22Rv1 (cell line): ENCODE measurements around the gene CKAP5.

Experiments
- ZFX ChIP-seq: fragments of 450-650 bp; IDR thresholded peaks from 2 replicates; pipeline ENCODE4 v1.6.1; 2017; ENCODE audit warnings: antibody characterized with exemption, borderline replicate concordance
- TF ChIP-seq, protein P1 (sequence below): fragments of 450-650 bp; IDR thresholded peaks from 2 replicates; pipeline ENCODE4 v1.5.1; 2017; ENCODE audit warnings: mild to moderate bottlenecking

DNA sequence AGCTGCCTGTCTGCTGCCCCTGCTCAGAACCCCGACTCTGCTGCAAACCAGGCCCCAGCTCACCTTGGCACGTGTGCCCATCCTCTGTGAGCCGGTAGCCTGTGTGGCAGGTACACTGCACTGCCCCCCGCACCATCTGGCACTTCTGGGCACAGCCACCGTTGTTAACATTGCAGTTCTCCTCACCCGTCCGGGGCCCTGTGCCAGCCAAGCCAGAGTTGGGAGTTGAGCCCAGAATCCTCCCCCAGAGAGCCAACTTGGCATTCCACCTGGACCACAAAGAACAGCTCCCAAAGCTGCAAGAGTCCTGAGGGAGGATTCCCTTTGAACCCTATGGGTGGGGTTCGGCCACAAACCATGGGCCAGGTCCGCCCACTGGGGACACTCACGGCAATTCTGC is 49.7 kb upstream of the CKAP5 start:
- TF ChIP-seq, protein P1, sequence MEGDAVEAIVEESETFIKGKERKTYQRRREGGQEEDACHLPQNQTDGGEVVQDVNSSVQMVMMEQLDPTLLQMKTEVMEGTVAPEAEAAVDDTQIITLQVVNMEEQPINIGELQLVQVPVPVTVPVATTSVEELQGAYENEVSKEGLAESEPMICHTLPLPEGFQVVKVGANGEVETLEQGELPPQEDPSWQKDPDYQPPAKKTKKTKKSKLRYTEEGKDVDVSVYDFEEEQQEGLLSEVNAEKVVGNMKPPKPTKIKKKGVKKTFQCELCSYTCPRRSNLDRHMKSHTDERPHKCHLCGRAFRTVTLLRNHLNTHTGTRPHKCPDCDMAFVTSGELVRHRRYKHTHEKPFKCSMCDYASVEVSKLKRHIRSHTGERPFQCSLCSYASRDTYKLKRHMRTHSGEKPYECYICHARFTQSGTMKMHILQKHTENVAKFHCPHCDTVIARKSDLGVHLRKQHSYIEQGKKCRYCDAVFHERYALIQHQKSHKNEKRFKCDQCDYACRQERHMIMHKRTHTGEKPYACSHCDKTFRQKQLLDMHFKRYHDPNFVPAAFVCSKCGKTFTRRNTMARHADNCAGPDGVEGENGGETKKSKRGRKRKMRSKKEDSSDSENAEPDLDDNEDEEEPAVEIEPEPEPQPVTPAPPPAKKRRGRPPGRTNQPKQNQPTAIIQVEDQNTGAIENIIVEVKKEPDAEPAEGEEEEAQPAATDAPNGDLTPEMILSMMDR = no peak
- no peak for TF ChIP-seq ZFX
